Bronchial epithelial cell (primary cell): Measurements from ENCODE around the gene KATNIP. TPM values are rescaled to one million over a fixed set of nuclear protein-coding genes. Genes with fewer than 3 reads are reported as not detected.

Source experiments
- DNase-seq: peaks from one replicate; pipeline ENCODE4 v3.0.0-alpha.2; 2010; ENCODE audit warnings: low read depth
- FAIRE-seq: peaks from 2 replicates; lab custom pipeline; 2011; peaks lifted over from hg19 to GRCh38; lab: Jason Lieb, UNC
- H3K27me3 ChIP-seq: 2 replicates; pipeline ENCODE4 v1.5.1; 2011; ENCODE audit warnings: low read length; ENCODE audit not compliant: control insufficient read depth, insufficient read depth
- H3K36me3 ChIP-seq: 2 replicates; pipeline ENCODE4 v1.5.1; 2011; ENCODE audit warnings: low read length; ENCODE audit not compliant: control insufficient read depth, insufficient read depth
- H3K4me3 ChIP-seq: 2 replicates; pipeline ENCODE4 v1.5.1; 2011; ENCODE audit warnings: mild to moderate bottlenecking, low read depth, low read length, control low read depth
- total RNA-seq: library from RNA; depleted of rRNA; stranded (reverse); fragments of >200 nt; gene quantifications from 2 replicates; pipeline ENCODE4 v1.2.1, GENCODE V29; 2014
- TF ChIP-seq, protein P1 (sequence below): IDR thresholded peaks from 2 replicates; pipeline ENCODE4 v1.5.1; 2011; ENCODE audit warnings: mild to moderate bottlenecking, moderate library complexity, low read length, control low read depth, inconsistent platforms; ENCODE audit not compliant: insufficient read depth, severe bottlenecking

Gene KATNIP
- total RNA-seq, 1 donor from 2014 or later = 14.7 TPM

- DNase-seq (no peak), FAIRE-seq (no peak)
- no peaks in the 10 kb centered on the region for H3K27me3 ChIP-seq
- peaks cover 10% of the 10 kb centered on the region for H3K36me3 ChIP-seq
- TF ChIP-seq, protein P1, sequence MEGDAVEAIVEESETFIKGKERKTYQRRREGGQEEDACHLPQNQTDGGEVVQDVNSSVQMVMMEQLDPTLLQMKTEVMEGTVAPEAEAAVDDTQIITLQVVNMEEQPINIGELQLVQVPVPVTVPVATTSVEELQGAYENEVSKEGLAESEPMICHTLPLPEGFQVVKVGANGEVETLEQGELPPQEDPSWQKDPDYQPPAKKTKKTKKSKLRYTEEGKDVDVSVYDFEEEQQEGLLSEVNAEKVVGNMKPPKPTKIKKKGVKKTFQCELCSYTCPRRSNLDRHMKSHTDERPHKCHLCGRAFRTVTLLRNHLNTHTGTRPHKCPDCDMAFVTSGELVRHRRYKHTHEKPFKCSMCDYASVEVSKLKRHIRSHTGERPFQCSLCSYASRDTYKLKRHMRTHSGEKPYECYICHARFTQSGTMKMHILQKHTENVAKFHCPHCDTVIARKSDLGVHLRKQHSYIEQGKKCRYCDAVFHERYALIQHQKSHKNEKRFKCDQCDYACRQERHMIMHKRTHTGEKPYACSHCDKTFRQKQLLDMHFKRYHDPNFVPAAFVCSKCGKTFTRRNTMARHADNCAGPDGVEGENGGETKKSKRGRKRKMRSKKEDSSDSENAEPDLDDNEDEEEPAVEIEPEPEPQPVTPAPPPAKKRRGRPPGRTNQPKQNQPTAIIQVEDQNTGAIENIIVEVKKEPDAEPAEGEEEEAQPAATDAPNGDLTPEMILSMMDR = no peak
- no peak overlapping the region for H3K4me3 ChIP-seq
Observed at GRCh38 chr16:27547851-27548250, 2.1 kb upstream of the KATNIP start.

DNA sequence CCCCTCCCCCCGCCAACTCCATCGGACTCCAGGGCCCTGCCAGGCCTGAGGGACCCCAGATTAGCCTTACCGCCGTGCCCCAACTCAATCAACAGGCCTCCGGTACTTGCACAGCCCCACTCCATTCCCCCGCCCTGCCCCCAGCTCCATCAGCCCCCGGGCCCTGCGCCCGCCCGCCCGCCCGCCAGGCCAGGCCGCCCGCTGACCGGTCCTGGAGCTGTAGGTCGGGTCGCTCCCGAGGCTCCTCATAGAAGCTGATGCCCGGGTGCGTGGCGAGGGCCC is 539 bp upstream of the KATNIP start:
- peaks cover 5% of the 10 kb centered on the region for H3K36me3 ChIP-seq
- TF ChIP-seq, protein P1 = no peak
- FAIRE-seq (no peak), DNase-seq (no peak)
- peak overlapping the region; percentile 82 for H3K4me3 ChIP-seq
- H3K27me3 ChIP-seq = no peaks in the 10 kb centered on the region

DNA sequence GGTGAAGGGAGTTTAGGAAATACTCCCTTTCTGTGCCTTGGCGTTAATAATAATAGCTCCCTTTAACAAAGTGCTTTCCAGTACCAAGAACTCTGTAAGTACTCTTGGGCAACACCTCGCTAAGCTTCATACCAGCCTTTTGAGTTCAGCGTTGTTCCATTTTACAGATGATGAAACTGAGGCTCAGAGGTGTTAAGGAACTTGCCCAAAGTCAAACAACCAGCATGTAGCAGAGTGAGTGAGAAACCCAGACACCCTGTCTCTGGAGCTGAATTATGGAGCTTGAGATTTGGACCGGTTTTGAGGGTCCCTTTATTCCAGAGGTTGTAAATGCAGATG is 607 bp downstream of the KATNIP start:
- peak overlapping the region; percentile 82 for H3K4me3 ChIP-seq
- FAIRE-seq = no peak

GRCh38 chr16:27551036-27551435 is 1.1 kb downstream of the KATNIP start:
- no peak for FAIRE-seq
- no peaks in the 10 kb centered on the region for H3K27me3 ChIP-seq
- no peaks in the 10 kb centered on the region for H3K36me3 ChIP-seq
- no peak for DNase-seq
- TF ChIP-seq, protein P1 = no peak
- no peak overlapping the region for H3K4me3 ChIP-seq

More for the DNA sequence above, 607 bp downstream of the KATNIP start:
- TF ChIP-seq, protein P1 = no peak
- no peak for DNase-seq
- H3K36me3 ChIP-seq = no peaks in the 10 kb centered on the region
- H3K27me3 ChIP-seq = no peaks in the 10 kb centered on the region

- DNase-seq = no peak
- no peak for FAIRE-seq
- no peaks in the 10 kb centered on the region for H3K27me3 ChIP-seq
- H3K4me3 ChIP-seq = no peak overlapping the region
- H3K36me3 ChIP-seq = peaks cover 2% of the 10 kb centered on the region
- TF ChIP-seq, protein P1 = no peak
Observed at GRCh38 chr16:27556471-27556870, 6.5 kb downstream of the KATNIP start.

- peaks cover 2% of the 10 kb centered on the region for H3K36me3 ChIP-seq
- FAIRE-seq (no peak), DNase-seq (no peak)
- TF ChIP-seq, protein P1 = no peak
- no peak overlapping the region for H3K4me3 ChIP-seq
- H3K27me3 ChIP-seq = no peaks in the 10 kb centered on the region
Observed at GRCh38 chr16:27558434-27558833, 8.5 kb downstream of the KATNIP start.
